CD4-positive, alpha-beta T cell treated with Interferon gamma for 1 hour (primary cell): Measurements from ENCODE around the gene OPN5.

Source experiments
- DNase-seq: peaks from one replicate; pipeline ENCODE4 v3.0.0-alpha.2; 2020

The OPN5 gene

DNA sequence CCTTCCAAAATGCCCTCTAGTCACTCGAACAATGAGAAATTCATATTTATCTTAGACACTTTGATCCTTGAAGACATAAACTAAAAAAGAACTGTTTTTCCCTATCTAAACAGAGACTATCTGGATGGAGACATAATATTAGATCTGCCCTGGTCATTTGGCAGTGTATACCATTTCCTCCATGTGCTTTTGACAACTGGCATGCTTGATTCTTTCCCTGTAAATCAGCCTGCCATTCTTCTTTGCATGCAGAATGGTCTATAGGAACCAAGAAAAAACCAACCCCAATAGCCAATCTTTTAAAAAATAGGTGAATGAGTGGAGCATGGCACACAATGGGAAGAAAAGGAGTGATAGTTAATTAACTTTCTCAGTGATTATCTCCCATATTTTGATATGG, 93.8 kb downstream of the OPN5 start:
- no peak for DNase-seq
